ENCODE results near the gene SLC36A4.

SLC36A4 gene

DNA sequence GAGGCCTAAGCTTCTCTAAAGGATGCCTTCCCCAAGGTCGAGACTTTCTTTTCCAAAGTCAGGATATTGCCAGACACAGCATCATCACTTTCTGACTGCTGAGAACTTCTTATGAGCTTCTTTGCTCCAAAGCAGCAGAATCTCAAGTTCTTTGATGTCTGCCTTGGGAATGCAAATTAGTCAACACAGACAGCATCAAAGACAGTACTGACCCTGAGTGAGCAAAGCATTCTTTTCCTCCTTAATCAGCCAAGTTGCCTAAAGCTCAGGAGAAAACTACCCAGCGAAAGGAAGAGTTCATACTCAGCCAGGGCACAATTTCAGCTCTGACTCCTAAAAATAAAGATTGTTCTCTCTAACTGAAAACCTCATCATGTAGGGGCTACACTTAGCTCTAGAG, 98.0 kb downstream of the SLC36A4 start:
- Histone ChIP-seq H2AFZ (ENCODE audit: low read length) (no peak overlapping the region), H3K79me2 (ENCODE audit: insufficient read depth, low read length) (no peaks in the 10 kb centered on the region), H3K4me2 (ENCODE audit: low read depth, low read length, poor library complexity, severe bottlenecking) (no peak overlapping the region), H3K4me1 (ENCODE audit: insufficient read depth, low read length, poor library complexity, severe bottlenecking) (no peaks in the 10 kb centered on the region), H3K9me2 (replicated peaks; ENCODE audit: low read depth, low read length) (no peaks in the 10 kb centered on the region), H3K9me3 (ENCODE audit: insufficient read depth, low read depth, low read length) (no peaks in the 10 kb centered on the region), H3K36me3 (ENCODE audit: insufficient read depth, low read length) (no peaks in the 10 kb centered on the region), H3F3A (ENCODE audit: low read depth) (no peaks in the 10 kb centered on the region), H3K4me3 (ENCODE audit: low read length, poor library complexity, severe bottlenecking) (no peak overlapping the region), H3K27me3 (ENCODE audit: insufficient read depth, low read length, poor library complexity, severe bottlenecking) (no peaks in the 10 kb centered on the region), H3K9ac (ENCODE audit: low read depth, low read length, poor library complexity, severe bottlenecking) (no peak overlapping the region), H4K20me1 (ENCODE audit: insufficient read depth, low read length, poor library complexity, severe bottlenecking) (no peaks in the 10 kb centered on the region)
- no peak for TF ChIP-seq EZH2phosphoT487 (IDR thresholded peaks at IDR 0.05; ENCODE audit: borderline replicate concordance)
- TF ChIP-seq CTCF (conservative IDR thresholded peaks at IDR 0.05; ENCODE audit: low read length) = no peak
